Uterus (tissue), 4 donors: ENCODE results near the gene PDLIM1. TPM values are rescaled to one million over a fixed set of nuclear protein-coding genes. Genes with fewer than 3 reads are reported as not detected.
A peak's percentile ranks its signal among the peaks of the same experiment; 100 is the strongest.

Source experiments
- DNase-seq, 2 donors: peaks; one replicate each; pipeline ENCODE4 v3.0.0-alpha.2; 2019 to 2020
- H3K27ac ChIP-seq, 2 donors: fragments of 200-600 bp; sonication (generic); 1 replicate in 1 of 2; 2 replicates in 1 of 2; pipeline ENCODE4 v1.5.1; 2016 to 2018
- H3K27me3 ChIP-seq, 2 donors: fragments of 200-600 bp; sonication (generic); one replicate each; pipeline ENCODE4 v1.5.1; 2018 to 2019; ENCODE audit warnings: control low read depth in 1 of 2
- H3K36me3 ChIP-seq, 2 donors: fragments of 200-600 bp; sonication (generic); one replicate each; pipeline ENCODE4 v1.5.1; 2019; ENCODE audit warnings: control low read depth in 1 of 2
- H3K4me1 ChIP-seq, 2 donors: fragments of 200-600 bp; sonication (generic); one replicate each; pipeline ENCODE4 v1.5.1; 2018 to 2019; ENCODE audit warnings: control low read depth in 1 of 2
- H3K4me3 ChIP-seq, 2 donors: fragments of 200-600 bp; sonication (generic); 1 replicate in 1 of 2; 2 replicates in 1 of 2; pipeline ENCODE4 v1.5.1; 2018 to 2019; ENCODE audit warnings: mild to moderate bottlenecking in 1 of 2
- H3K9me3 ChIP-seq, 2 donors: fragments of 200-600 bp; sonication (generic); one replicate each; pipeline ENCODE4 v1.5.1; 2019; ENCODE audit warnings: control low read depth in 1 of 2
- CTCF ChIP-seq, 4 experiments: fragments of 200-600 bp in 2 of 4; fragments of 450-650 bp in 2 of 4; sonication (generic) in 2 of 4; IDR thresholded peaks; one replicate each; pipeline ENCODE4 v1.5.1; 2016 to 2019; ENCODE audit warnings: antibody characterized with exemption in 4 of 4, mild to moderate bottlenecking in 2 of 4, moderate library complexity in 1 of 4
- POLR2A ChIP-seq, 2 donors: fragments of 450-650 bp; IDR thresholded peaks; one replicate each; pipeline ENCODE4 v1.6.1; 2016; ENCODE audit warnings: antibody characterized with exemption in 2 of 2, mild to moderate bottlenecking in 1 of 2, moderate library complexity in 1 of 2
- intact Hi-C: fragments of 100-400 bp; cut with DNase I; formaldehyde crosslinking; loops from one replicate; pipeline ENCODE4 v1.15.1; 2023; ENCODE audit warnings: low total_unique reads
- total RNA-seq, 4 donors: library from RNA; depleted of rRNA in 3 of 4; stranded (reverse); fragments of >200 nt in 3 of 4; gene quantifications; one replicate each; pipeline versions ENCODE4 v1.1.0 to v1.2.4, GENCODE V29; 2014 to 2023
- donor health status: DM: yes; HTN: yes; CAD: no.

PDLIM1 gene
- total RNA-seq, 4 donors from 2014 or later, result 14.0 to 192 (median 86.7) TPM

GRCh38 chr10:95275726-95276366 lies 15.0 kb downstream of the PDLIM1 start:
- peak overlapping the region; percentile 92 for H3K27ac ChIP-seq
- no peak overlapping the region for H3K4me3 ChIP-seq
- H3K4me1 ChIP-seq, result peaks cover 0 to 16% of the 10 kb centered on the region in 2 donors

GRCh38 chr10:95273393-95274312 lies 17.1 kb downstream of the PDLIM1 start:
- intact Hi-C loops, result no loop called here

More at GRCh38 chr10:95275726-95276366, 15.0 kb downstream of the PDLIM1 start:
- Histone ChIP-seq H3K9me3 (no peaks in the 10 kb centered on the region), H3K36me3 (no peaks in the 10 kb centered on the region), H3K27me3 (no peaks in the 10 kb centered on the region)
- DNase-seq, result no peak
- TF ChIP-seq CTCF (IDR thresholded peaks at IDR 0.05), result no peak
- intact Hi-C loops, result no loop called here

GRCh38 chr10:95268438-95268837 lies 22.4 kb downstream of the PDLIM1 start:
- peak; percentile 74 to 77 for DNase-seq
- no peaks in the 10 kb centered on the region for H3K9me3 ChIP-seq
- H3K27me3 ChIP-seq, result no peaks in the 10 kb centered on the region
- H3K27ac ChIP-seq, result peak overlapping the region; percentile 86 to 96
- intact Hi-C loops, result no loop called here
- no peaks in the 10 kb centered on the region for H3K36me3 ChIP-seq
- peak overlapping the region in 1 of 2 donors; percentile 3 for H3K4me3 ChIP-seq
- H3K4me1 ChIP-seq, result peaks cover 6 to 8% of the 10 kb centered on the region in 2 donors
- TF ChIP-seq CTCF (IDR thresholded peaks at IDR 0.05) (no peak), POLR2A (IDR thresholded peaks at IDR 0.05) (no peak)

More at GRCh38 chr10:95273393-95274312, 17.1 kb downstream of the PDLIM1 start:
- Histone ChIP-seq H3K36me3 (no peaks in the 10 kb centered on the region), H3K4me1 (peaks cover 0 to 14% of the 10 kb centered on the region in 2 donors), H3K9me3 (no peaks in the 10 kb centered on the region), H3K27me3 (no peaks in the 10 kb centered on the region), H3K27ac (peak overlapping the region; percentile 92), H3K4me3 (no peak overlapping the region)
- peak in 1 of 2 donors; percentile 61 for TF ChIP-seq POLR2A (IDR thresholded peaks at IDR 0.05)
- no peak for TF ChIP-seq CTCF (IDR thresholded peaks at IDR 0.05)
- peak; percentile 61 to 84 for DNase-seq

GRCh38 chr10:95267251-95267650 lies 23.6 kb downstream of the PDLIM1 start:
- peaks cover 6 to 8% of the 10 kb centered on the region in 2 donors for H3K4me1 ChIP-seq

More at GRCh38 chr10:95267251-95267650, 23.6 kb downstream of the PDLIM1 start:
- no peak for DNase-seq
- Histone ChIP-seq H3K27me3 (no peaks in the 10 kb centered on the region), H3K4me3 (no peak overlapping the region), H3K36me3 (no peaks in the 10 kb centered on the region), H3K27ac (peak overlapping the region; percentile 86 to 96), H3K9me3 (no peaks in the 10 kb centered on the region)
- intact Hi-C loops, result no loop called here
- TF ChIP-seq CTCF (IDR thresholded peaks at IDR 0.05) (no peak), POLR2A (IDR thresholded peaks at IDR 0.05) (no peak)
